ENCODE results near the gene CCNYL1.

CCNYL1 gene

DNA sequence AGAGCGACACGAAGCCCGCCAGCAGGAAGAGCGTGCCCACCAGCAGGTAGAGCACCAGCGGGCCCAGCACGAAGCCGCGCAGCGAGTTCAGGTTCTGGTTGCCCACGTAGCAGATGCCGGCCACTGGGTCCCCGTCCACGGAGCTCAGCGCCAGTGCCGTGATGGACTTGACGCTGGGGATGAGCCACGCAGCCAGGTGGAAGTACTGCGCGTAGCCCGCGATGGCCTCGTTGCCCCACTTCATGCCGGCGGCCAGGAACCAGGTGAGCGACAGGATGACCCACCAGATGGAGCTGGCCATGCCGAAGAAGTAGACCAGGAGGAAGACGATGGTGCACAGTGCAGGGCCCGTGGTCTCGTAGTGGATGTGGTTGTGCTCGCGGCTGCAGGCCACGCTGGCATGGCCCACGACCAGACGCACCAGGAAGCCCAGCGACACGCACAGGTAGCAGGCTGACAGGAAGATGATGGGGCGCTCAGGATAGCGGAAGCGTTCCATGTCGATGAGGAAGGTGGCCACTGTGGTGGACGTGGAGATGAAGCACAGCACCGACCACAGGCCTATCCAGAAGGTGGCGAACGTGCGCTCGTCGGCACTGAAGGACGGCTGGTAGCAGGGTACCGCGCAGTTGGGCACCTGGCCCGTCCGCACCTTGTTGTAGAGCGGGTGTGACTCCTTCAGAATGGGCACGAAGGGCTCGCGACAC is 56.2 kb downstream of the CCNYL1 start:
- no peak for DNase-seq

DNA sequence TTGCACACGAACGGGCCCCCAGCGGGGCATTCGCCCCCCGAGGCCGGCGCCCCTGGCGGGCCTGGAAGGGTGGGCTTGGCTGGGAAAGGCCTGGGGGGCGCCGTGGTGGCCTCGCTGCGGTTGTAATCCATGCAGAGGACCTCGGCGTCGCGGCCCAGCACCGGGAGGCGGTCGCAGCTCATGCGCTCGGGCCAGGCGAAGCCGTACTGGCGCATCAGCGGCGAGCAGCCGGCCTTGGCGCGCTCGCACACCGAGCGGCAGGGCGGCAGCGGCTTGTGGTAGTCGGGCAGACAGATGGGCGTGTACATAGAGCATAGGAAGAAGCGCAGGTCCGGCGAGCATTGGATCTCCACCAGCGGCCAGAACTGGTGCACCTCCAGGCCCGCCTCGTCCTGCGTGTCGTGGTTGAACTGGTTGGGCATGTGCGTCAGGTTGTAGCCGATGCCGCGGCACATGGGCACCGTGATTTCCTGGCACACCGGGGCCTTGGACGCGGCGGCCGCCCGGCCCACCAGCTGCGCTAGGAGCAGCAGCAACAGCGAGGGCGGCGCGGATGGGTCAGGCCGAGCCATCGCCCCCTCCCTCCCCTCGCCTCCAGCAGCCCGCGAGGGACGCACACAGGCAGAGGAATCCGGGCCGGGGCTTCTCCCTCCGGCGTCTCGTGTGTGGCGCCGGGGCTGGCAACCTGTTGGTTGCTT is 56.9 kb downstream of the CCNYL1 start:
- DNase-seq, result no peak

DNA sequence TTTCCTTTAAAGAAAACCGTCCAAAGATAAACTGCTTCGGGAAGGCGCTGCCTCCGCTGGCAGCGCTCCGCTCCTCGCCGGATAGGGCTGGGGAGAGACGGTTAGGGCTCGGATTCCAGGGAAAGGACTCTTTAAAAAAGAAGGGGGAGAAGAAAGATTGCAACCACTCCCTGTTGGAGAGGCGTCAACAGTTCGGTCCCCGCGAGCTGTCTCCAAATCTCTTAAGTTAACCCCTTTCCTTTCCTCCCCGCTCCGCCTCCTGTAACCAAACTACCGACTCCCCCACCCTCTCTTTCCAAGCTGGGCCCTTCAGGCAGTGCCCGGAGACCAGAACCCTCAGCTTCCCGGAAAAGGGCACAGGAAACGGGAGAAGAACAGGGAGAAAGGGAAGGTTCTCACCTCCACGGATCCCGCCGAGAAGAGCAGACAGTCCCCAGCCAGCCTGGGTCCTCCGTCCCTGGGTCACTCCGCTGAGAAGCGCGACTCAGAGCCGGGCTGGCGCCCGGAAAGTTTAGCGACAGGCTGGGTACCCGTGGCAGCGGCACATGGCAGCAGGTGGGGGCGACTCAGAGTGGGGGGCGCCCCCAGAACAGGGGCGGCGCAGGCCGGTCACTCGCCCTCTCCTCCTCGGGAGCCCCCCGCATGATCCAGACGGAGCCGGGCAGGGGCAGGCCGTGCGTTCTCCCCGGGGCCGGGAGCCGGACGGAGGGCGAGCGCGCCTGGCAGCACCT is 57.6 kb downstream of the CCNYL1 start:
- no peak for DNase-seq

DNA sequence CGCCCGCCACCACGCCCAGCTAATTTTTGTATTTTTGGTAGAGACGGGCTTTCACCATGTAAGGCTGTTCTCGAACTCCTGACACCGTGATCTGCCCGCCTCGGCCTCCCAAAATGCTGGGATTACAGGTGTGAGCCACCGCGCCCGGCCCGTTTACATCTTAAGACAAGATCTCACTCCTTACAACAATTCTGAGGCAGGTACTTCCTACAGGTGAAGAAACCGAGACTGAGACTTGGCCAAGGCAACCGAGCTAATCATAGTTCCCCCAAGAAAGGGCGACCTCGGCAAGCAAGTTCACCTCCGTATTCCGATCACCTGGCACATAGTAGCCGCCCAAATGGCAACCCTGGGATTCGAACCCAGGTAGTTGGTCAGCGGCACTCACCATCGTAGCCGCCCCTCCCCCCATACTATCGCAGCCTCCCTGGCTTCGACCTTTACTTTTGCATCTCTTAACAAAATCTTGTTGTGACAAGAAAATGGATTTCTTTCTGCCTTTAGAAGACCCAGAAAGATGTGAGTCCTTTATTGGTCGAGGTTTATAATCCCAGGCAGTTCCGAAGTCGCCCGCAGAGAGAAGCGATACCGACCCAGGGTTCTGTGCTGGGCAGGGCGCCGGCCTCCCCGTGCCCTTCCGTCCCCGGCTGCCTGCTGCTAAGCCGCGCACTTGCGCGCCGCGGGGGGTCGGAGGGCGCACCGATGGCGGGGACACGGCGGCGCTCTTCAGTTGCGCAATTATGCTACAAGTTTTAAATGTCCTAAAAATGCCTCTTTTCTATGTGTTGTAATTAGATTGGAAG is 59.4 kb downstream of the CCNYL1 start:
- DNase-seq, result no peak

DNA sequence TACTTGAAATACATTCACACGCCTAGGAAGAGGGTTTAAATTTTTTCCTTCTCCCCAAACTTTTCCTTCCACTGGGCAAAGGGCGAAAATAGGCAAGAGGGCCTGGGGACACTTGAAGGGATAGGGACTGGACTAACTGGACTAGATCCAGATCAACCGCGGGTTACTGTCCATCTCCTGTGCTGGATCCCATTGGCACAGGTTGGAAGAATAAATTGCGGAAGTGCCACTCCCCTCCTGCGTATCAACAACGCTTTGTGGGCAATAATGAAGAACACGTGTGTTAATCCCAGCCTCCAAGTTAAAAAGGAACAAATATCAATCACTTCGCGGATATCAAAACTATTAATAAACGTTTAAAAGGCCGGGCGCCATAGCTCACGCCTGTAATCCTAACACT is 60.0 kb downstream of the CCNYL1 start:
- DNase-seq, result no peak

DNA sequence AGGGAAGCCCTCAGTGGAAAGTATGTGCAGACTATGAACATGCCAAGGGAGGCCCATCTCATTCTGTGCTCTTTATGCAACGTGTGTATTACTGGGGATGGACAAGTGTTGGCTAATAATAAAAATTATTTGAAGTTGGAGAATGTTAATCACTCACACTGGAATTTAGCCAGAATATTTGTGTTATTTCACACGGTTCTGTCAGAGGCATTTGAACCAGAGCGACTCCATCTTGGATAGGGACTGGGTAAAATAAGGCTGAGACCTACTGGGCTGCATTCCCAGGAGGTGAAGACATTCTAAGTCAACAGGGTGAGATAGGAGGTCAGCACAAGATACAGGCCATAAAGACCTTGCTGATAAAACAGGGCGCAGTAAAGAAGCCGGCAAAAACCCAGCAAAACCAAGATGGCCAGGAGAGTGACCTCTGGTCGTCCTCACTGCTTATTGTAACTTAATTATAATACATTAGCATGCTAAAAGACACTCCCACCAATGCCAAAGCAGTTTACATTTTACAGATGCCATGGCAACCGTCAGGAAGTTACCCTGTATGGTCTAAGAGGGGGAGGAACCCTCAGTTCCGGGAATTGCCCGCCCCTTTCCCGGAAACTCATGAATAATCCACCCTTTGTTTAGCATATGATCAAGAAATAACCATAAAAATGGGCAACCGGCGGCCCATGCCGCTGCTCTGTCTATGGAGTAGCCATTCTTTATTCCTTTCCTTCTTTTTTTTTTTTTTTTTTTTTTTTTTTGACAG is 60.8 kb downstream of the CCNYL1 start:
- no peak for DNase-seq

DNA sequence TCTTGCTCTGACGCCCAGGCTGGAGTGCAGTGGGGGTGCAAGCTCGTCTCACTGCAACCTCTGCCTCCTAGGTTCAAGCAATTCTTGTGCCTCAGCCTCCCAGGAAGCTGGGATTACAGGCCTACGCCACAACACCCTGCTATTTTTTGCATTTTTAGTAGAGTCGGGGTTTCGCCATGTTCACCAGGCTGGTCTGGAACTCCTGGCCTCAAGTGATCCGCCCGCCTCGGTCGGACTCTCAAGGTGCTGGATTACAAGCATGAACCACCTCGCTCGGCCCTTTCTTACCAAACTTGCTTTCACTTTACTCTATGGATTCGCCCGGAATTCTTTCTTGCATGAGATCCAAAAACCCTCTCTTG is 61.4 kb downstream of the CCNYL1 start:
- no peak for DNase-seq

DNA sequence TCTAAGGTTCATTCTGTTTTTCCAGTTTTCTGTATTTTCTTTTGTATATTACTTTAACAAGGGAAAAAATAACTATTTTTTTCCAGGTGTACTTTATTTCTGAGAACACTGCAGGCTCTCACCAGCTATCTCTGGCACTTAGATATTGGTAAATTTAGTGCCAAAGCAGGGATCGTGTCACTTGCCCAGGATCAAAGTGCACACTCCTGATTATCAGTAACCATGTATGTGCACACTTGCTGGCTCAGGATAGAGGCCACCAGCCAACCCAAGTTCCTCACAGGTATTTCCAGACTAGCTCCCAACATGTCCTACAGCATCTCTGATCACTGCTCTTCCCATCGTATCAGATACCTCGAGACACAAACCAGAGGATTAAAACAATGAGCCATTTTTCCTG is 64.0 kb downstream of the CCNYL1 start:
- no peak for DNase-seq

DNA sequence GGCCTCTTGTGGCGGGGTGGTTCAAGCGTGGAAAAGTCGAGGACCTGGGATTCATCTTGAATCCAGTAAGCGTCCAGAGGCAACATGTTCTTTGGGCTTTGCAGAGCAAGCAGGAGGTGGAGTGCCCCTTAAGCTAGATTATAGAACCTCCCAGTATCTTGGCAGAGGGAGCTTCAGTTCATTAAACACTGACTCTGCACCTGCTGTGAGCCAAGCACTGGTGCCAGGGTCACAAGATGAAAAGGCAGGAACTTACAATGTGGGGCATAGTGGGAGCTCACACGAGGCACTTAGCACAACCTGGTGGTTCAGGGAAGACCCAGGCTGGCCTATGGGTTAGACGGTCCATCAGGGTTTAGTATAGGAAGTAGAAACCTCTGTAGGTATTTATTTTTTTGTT is 65.7 kb downstream of the CCNYL1 start:
- DNase-seq, result no peak

DNA sequence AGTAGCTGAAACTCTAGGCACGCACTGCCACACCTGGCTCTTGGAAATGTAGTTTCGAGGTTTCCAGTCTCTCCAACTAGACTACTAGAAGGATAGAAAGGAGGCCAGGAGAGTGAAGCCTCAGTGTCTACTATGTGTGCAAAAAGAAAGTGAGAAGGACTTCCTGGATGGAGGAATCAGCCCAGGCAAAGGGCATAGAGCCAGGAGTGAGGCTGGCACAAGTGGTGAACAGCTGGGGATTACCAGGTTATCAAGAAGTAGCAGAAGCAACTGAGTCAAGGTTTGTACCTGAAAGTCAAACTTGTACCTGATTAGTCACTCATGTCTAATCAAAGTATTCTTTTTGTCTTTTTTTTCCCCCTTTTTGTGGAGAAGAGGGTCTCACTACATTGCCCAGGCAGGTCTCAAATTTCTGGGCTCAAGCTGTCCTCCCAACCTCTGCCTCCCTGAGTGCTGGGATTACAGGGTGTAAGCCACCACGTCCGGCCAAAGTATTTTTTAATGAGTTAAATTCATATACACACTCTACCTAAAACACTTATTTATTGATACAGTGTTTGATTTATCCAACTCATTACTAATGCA is 67.0 kb downstream of the CCNYL1 start:
- DNase-seq, result no peak

DNA sequence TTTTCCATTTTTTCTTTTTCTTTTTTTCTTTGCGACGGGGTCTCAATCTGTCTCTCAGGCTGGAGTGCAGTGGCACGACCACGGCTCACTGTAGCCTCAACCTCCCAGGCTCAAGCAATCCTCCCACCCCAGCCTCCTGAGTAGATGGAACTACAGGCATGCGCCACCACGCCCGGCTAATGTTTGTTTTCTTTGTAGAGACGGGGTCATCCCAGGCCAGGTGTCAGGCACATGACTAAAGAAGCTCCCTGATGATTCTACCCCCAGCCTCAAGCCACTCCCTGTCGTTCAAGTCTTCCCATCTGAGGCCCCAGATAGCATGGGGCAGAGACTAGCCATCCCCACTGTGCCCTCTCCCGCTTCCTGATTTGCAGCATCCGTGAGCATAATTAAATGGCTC is 68.1 kb downstream of the CCNYL1 start:
- DNase-seq, result no peak

DNA sequence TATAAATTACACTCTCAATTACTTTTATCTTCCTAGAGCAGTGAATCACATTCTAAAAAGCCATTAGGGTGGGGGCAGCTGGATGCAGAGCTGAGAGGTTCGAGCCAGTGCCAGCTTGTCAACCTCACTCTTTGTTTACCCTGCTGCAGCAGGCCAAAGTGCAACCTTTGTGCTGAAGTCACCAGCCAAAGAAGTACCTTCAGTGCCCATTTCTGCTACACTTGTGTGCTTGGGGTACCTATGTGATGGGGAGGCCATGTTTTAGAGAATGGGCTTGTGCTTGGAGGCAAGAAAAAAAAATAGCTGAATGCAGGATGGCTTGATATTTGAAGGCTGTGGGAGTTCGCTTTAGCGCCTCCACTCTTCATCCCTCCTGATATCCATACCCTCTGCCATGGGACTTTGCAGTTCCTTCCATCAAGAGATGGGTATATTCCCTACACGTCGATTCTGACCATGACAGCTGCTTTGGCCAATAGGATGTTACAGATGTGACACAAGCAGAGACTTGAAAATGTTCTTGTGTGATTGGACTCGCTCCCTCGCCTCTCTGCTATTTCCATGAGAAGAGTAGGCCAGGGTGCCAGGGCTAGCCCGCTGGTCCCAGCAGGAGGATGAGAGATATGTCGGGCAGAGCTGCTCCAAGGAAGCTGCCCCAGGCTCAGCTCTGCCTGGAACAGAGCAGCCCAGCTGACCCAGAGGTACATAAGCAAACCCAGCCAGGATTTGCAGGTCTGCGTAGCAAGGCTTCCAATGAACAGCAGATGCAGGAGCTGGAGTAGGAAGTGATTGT is 71.0 kb downstream of the CCNYL1 start:
- no peak for DNase-seq

DNA sequence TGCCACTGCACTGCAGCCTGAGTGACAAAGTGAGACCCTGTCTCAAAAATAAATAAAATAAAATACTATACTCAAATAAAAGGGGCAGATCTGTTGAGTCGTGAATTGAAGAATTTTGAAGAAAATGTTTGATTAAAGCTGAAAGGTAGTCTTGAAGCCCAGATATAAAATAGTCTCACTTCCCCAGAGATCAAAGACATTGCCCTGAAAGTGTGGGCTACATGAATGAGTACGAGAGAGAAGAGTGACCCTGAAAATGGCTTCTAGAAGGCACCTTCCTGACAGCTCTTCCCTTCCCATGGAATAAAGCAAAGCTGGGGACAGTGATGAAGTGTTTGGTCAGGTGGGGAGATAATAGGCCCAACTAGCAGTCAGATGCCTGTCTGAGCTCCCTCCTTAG is 72.1 kb downstream of the CCNYL1 start:
- DNase-seq, result no peak

DNA sequence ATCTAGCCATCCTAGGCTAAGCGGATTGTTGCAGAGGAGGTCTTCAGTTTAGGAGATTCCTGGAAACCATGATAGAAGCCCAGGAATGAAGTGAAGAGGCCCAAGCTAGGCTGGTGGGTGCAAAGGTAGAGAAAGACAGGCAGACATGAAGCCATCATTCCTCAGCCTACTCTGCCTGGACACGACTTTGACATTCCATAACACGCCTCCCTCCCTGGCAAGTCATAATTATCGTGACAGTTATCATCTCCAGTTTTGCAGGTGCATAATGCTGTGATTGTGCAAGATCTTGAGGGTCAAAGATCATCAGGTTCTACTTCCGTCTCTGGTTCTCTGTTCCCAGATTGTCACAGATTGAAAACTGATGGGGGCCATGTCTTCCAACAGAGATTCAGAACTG is 73.5 kb downstream of the CCNYL1 start:
- no peak for DNase-seq

DNA sequence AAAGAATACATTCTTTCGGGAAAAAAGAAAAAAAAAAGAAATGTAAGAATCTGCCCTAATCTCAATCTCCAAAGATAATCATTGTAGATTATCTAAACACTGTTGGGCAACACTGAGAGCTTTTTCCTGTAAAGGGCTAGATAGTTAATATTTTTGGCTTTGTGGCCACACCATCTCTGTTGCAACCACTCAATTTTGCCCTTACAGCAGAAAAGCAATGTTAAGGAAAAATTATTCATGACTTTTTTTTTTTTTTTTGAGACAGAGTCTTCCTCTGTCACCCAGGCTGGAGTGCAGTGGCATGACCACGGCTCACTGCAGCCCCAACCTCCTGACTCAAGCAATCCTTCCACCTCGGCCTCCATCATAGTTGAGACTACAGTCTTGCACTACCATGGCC is 75.6 kb downstream of the CCNYL1 start:
- DNase-seq, result no peak

DNA sequence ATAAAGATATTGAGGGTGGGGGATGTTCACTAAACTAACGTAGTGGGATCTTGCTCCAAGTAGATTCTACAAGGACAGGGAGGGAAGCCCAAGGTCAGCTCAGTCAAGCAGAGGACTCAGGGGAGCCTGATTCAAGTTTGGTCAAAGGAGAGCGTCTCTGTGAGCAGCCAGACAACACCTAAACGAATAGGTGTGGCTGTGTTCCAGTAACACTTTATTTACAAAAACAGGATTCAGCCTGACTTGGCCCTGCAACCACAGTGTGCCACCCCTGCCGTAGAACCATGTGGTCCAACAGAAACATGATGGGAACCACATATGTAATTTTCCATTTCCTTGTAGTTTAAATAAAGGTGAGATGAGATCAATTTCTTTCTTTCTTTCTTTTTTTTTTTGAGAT is 76.4 kb downstream of the CCNYL1 start:
- DNase-seq, result no peak

DNA sequence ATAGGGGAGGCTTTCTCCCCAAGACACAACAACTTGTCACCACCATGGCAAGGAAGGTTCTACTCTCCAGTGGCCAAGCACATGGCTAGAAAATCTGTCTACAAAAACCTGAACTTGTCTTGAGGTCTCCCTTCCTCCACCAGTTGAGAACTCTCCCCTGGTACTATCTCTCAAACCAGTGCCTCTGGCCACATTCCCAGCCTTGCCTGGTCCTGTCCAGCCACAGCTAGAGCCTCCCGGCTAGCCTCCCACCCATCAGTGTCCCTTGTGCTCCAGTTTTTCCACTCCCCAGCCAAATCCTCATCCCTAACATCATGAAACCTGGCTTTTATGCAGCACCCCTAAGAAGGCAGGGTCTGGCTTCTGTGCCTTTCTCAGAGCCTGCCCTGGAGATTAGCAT is 79.5 kb downstream of the CCNYL1 start:
- no peak for DNase-seq

DNA sequence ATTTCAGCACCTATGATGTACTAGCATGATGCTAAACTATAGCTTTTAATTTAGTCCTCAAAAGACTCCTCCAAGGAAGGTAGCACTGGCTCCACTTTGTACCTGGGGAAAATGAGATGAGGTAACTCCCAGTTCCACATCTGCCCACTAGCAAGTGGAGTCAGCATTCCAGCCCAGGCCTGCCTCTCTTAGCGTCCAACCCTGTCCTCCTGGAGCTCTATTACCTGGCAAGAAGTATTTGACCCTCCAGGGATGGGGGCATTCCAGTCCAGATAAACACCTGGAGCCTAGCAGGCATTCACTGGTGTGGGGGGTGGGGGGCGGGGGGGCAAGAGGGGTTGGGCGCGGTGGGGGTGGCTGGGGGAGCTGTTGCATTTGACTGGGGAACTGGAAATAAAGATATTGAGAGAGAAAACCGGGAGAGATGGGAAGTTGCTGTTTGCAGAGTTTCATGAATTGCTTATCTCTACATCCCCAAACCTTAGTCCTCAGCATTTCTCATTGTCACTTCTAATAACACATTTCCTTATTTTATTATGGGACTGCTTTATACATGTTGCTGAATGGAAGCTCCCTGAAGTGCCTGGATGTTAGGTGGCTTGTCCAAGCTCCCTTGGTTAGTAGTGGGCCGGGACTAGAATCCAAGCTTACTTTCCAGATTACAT is 80.3 kb downstream of the CCNYL1 start:
- DNase-seq, result no peak

DNA sequence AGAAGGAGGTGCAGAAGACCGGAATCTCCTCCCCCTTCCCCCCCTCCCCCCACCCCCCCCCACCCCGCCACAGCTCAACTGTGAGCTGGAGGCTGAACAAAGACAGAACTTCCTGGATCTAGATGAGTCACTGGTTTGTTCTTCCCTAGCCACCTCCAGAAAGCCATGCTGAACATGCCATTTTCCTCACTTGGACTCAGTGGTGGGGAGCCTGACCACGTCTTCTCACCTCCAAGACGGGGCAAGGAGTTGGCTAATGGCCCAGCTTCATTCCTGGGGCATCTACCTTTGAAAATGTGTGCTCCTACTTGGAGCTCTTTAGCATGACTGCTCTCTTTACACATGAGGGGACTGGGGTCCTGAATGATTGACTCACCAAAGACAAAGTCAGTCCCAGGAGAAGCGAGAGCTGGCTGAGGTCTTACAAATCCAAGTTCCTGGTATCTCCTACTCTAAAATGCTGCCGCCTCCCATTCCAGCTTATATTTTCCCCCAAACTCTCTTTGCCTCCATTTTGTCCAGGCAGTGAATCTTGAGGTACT is 80.9 kb downstream of the CCNYL1 start:
- no peak for DNase-seq

DNA sequence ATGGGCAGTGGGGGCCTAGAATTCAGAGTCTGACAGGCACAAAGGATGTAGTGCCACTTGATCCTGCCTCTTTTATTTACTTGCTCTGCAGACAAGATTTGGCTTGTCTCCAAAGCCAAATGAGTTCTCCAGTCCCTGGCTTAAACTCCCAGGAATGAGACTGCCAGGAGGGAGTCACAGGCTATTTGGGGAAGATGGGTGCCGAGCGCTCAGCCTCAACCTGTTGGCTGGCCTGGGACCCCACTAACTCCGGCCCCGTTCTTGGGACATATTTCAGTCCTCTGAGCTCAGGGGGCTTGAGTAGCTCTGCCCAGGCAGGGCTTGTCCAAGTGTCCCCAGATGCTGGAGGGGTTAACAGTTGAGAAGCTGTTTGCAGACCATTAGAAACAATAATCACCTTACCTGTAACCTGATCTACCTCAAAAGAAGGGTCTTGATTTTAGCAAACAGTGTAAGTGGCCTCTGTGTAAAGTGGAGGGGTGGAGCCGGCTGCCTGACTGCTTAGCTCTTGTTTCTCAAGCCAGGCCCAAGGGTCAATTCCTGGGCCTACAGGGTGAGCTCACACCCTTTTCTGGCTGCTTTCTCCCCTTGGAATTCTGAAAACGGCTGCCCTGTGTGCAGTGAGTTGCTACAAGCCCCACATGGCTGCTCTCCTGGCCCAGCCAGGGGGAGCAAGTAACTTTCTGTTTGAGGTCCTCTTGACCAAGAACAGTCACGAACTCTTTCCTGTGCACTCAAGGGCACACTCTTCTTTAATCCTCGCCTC is 85.3 kb downstream of the CCNYL1 start:
- DNase-seq, result peak; percentile 30
